B cell (primary cell): ENCODE measurements around the gene EPB41L2.

Experiments used
- CTCF ChIP-seq: fragments of 200-600 bp; IDR thresholded peaks from one replicate; pipeline ENCODE4 v1.8.0; 2022; ENCODE audit warnings: antibody characterized with exemption, mild to moderate bottlenecking
- EZH2 ChIP-seq: IDR thresholded peaks from 2 replicates; pipeline ENCODE4 v1.6.1; 2012; ENCODE audit warnings: borderline replicate concordance, low read depth, mild to moderate bottlenecking, moderate library complexity, low read length; ENCODE audit not compliant: insufficient read depth, poor library complexity, severe bottlenecking

- TF ChIP-seq CTCF (no peak), EZH2 (no peak)
Measured at GRCh38 chr6:131065824-131066171, 2.8 kb upstream of the EPB41L2 start.
